NCI-H2107 treated with DMSO at 0.1 percent for 48 hours (cell line): ENCODE results near the gene RNF115.
A peak's percentile ranks its signal among the peaks of the same experiment; 100 is the strongest.
"Not testable (repeated sequence)": the region's sequence is repeated elsewhere in the genome, so short reads cannot be mapped to it uniquely, and the experiment has no call there.

Experiments
- DNase-seq: peaks from one replicate; lab custom pipeline; 2025; ENCODE audit not compliant: unreplicated experiment; lab: John Stamatoyannopoulos, UW

Gene RNF115

GRCh38 chr1:145823565-145824498, at the start of gene RNF115, which contains the start of gene POLR3C:
TSS of gene RNF115 (minus strand) at chr1:145824095. CDS start at chr1:145823873, 222 bp downstream.
TSS of gene POLR3C (plus strand) at chr1:145824200. CDS start at chr1:145825777, 1,577 bp downstream.
- peak; percentile 82 for DNase-seq

GRCh38 chr1:145871994-145872924, 48.4 kb upstream of the RNF115 start:
- no peak for DNase-seq

GRCh38 chr1:145868232-145868631, 44.3 kb upstream of the RNF115 start:
- no peak for DNase-seq

GRCh38 chr1:145863282-145864018, 39.6 kb upstream of the RNF115 start:
- no peak for DNase-seq

- DNase-seq = peak; percentile 75
Measured at GRCh38 chr1:145859491-145860023, 35.7 kb upstream of the RNF115 start.

GRCh38 chr1:145858901-145859490, 35.1 kb upstream of the RNF115 start, which contains the start of gene PIAS3:
TSS of gene PIAS3 (minus strand) at chr1:145859081. CDS start at chr1:145858990, 91 bp downstream.
- peak; percentile 86 for DNase-seq

GRCh38 chr1:145858238-145858900, 34.5 kb upstream of the RNF115 start:
- no peak for DNase-seq

GRCh38 chr1:145857170-145857569, 33.3 kb upstream of the RNF115 start:
- DNase-seq = no peak

- DNase-seq = no peak
Measured at GRCh38 chr1:145855426-145855948, 31.6 kb upstream of the RNF115 start.

- no peak for DNase-seq
Measured at GRCh38 chr1:145849356-145850160, 25.7 kb upstream of the RNF115 start.

GRCh38 chr1:145847827-145848226, 23.9 kb upstream of the RNF115 start:
- DNase-seq = no peak

GRCh38 chr1:145846201-145846612, 22.3 kb upstream of the RNF115 start:
- no peak for DNase-seq

- DNase-seq = peak; percentile 82
Measured at GRCh38 chr1:145845514-145846161, 21.7 kb upstream of the RNF115 start, which contains the start of gene NUDT17. TSS of gene NUDT17 (plus strand) at chr1:145845630. CDS start at chr1:145845641, 11 bp downstream.

- DNase-seq = peak; percentile 82
Measured at GRCh38 chr1:145845144-145845513, 21.2 kb upstream of the RNF115 start.

- DNase-seq = no peak
Measured at GRCh38 chr1:145843031-145843430, 19.1 kb upstream of the RNF115 start.

GRCh38 chr1:145837656-145838055, 13.8 kb upstream of the RNF115 start:
- no peak for DNase-seq

- DNase-seq = not testable (repeated sequence)
Measured at GRCh38 chr1:145830810-145831209, 6.9 kb upstream of the RNF115 start.
